ENCODE data around the gene GDF9. TPM values are rescaled to one million over a fixed set of nuclear protein-coding genes. Genes with fewer than 3 reads are reported as not detected.

The GDF9 gene
- total RNA-seq, 1 donor from 2014 or later, result 0.69 TPM

- Mint-ChIP-seq H3K9me3 (ENCODE audit: unreplicated experiment) (peaks cover 8% of the 10 kb centered on the region), H3K4me1 (ENCODE audit: low read depth, unreplicated experiment) (no peaks in the 10 kb centered on the region), H3K27me3 (ENCODE audit: unreplicated experiment) (peaks cover 31% of the 10 kb centered on the region), H3K36me3 (ENCODE audit: unreplicated experiment) (no peaks in the 10 kb centered on the region), H3K4me3 (ENCODE audit: unreplicated experiment) (peak overlapping the region; percentile 41), H3K27ac (ENCODE audit: unreplicated experiment) (no peak overlapping the region)
- DNase-seq, result no peak
- TF ChIP-seq CTCF (IDR thresholded peaks at IDR 0.05; ENCODE audit: partially characterized antibody, unreplicated experiment), result no peak
These were observed 37.3 kb downstream of the GDF9 start for GRCh38 chr5:132828846-132829494.

GRCh38 chr5:132827943-132828673 lies 38.2 kb downstream of the GDF9 start:
- peaks cover 32% of the 10 kb centered on the region for H3K27me3 Mint-ChIP-seq (ENCODE audit: unreplicated experiment)
- DNase-seq, result no peak
- H3K9me3 Mint-ChIP-seq (ENCODE audit: unreplicated experiment), result peaks cover 8% of the 10 kb centered on the region
- TF ChIP-seq CTCF (IDR thresholded peaks at IDR 0.05; ENCODE audit: partially characterized antibody, unreplicated experiment), result no peak
- no peak overlapping the region for H3K4me3 Mint-ChIP-seq (ENCODE audit: unreplicated experiment)
- H3K36me3 Mint-ChIP-seq (ENCODE audit: unreplicated experiment), result no peaks in the 10 kb centered on the region
- no peak overlapping the region for H3K27ac Mint-ChIP-seq (ENCODE audit: unreplicated experiment)
- no peaks in the 10 kb centered on the region for H3K4me1 Mint-ChIP-seq (ENCODE audit: low read depth, unreplicated experiment)

- H3K27me3 Mint-ChIP-seq (ENCODE audit: unreplicated experiment), result peaks cover 35% of the 10 kb centered on the region
- TF ChIP-seq CTCF (IDR thresholded peaks at IDR 0.05; ENCODE audit: partially characterized antibody, unreplicated experiment), result no peak
- H3K36me3 Mint-ChIP-seq (ENCODE audit: unreplicated experiment), result no peaks in the 10 kb centered on the region
- H3K4me1 Mint-ChIP-seq (ENCODE audit: low read depth, unreplicated experiment), result no peaks in the 10 kb centered on the region
- no peak for DNase-seq
- H3K27ac Mint-ChIP-seq (ENCODE audit: unreplicated experiment), result no peak overlapping the region
- no peak overlapping the region for H3K4me3 Mint-ChIP-seq (ENCODE audit: unreplicated experiment)
- peaks cover 8% of the 10 kb centered on the region for H3K9me3 Mint-ChIP-seq (ENCODE audit: unreplicated experiment)
These were observed 39.7 kb downstream of the GDF9 start for GRCh38 chr5:132826424-132827082.

- Mint-ChIP-seq H3K27me3 (ENCODE audit: unreplicated experiment) (peaks cover 30% of the 10 kb centered on the region), H3K4me3 (ENCODE audit: unreplicated experiment) (no peak overlapping the region)
- TF ChIP-seq CTCF (IDR thresholded peaks at IDR 0.05; ENCODE audit: partially characterized antibody, unreplicated experiment), result no peak
These were observed 40.4 kb downstream of the GDF9 start for GRCh38 chr5:132825834-132826391.

More at GRCh38 chr5:132825834-132826391, 40.4 kb downstream of the GDF9 start:
- no peak for DNase-seq
- peaks cover 6% of the 10 kb centered on the region for H3K9me3 Mint-ChIP-seq (ENCODE audit: unreplicated experiment)
- H3K27ac Mint-ChIP-seq (ENCODE audit: unreplicated experiment), result no peak overlapping the region
- no peaks in the 10 kb centered on the region for H3K36me3 Mint-ChIP-seq (ENCODE audit: unreplicated experiment)
- no peaks in the 10 kb centered on the region for H3K4me1 Mint-ChIP-seq (ENCODE audit: low read depth, unreplicated experiment)
